GM21723 (cell line): ENCODE measurements around the gene BACH2.

ENCODE experiments used
- ATAC-seq: cut with Tn5 transposase; IDR thresholded peaks from one replicate; pipeline ENCODE4 v1.9.1; 2021; ENCODE audit warnings: mild to moderate bottlenecking, moderate library complexity; ENCODE audit not compliant: unreplicated experiment

Gene BACH2

DNA sequence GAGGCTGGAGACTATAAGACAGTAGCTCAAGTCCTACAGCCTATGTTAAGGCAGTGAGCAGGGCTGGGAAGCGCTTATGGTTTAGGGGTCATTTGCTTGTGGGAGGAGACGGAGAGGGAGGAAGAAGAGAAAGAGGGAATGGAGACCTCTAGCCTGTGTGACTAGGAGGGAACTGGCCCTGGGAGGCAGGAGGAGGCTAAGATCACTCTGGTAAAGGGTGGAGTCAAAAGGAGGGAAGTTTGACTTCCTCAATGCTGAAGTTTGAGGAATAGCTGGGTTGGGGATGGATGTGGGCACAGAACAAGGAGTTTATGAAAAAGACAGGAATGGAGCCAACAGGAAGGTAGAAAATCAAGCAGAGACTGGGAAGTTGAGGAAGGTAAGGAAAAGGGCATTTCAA lies 6.4 kb upstream of the BACH2 start:
- no peak for ATAC-seq

- ATAC-seq = no peak
Measured at GRCh38 chr6:90302320-90302719, 5.7 kb upstream of the BACH2 start.

DNA sequence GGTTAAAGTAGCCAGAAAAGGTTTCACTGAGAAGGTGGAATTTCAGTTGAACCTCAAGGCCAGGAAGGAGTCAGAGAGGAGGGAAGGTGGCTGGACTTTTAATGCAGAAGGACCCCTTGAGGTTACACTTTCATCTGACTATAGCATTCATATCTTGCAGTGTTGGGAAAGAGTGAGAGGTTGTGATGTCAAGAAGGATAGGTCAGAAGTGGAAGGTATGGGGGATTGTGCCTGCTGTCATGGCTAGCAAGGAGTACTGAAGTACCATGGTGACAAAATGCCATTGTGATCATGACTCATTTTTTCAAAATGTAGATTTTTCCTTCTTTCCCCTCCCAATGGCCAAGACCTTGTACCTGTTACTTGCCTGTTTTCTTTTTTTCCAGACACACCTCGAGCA lies 5.2 kb upstream of the BACH2 start:
- no peak for ATAC-seq

DNA sequence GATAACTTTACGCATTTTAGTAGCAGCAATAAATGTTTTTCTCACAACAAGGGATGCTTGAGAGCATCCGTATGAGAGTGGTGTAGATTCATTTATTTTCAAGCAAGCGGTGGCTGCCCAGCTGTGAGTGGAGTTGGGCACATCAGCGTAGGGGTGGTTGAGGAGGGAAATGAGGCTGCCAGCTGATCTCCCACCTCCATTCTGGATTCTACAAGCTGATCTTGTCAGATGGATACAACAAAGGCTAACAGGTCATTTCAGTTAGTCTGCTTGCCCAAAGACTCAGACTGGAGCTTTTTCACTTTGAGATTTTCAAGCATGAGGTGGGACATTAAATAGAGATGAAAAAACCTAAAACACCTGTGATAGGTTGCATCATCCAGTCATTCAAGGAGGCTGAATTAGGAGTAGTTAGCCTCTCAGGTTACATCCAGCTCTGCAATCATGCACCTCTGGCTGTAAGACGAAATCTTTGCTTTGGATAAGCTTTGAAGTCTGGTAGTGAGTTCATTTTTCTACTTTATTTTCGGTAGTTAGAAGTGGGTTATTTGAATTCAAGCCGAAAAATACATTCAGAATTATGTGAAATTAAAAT lies 1.9 kb upstream of the BACH2 start:
- ATAC-seq = no peak

DNA sequence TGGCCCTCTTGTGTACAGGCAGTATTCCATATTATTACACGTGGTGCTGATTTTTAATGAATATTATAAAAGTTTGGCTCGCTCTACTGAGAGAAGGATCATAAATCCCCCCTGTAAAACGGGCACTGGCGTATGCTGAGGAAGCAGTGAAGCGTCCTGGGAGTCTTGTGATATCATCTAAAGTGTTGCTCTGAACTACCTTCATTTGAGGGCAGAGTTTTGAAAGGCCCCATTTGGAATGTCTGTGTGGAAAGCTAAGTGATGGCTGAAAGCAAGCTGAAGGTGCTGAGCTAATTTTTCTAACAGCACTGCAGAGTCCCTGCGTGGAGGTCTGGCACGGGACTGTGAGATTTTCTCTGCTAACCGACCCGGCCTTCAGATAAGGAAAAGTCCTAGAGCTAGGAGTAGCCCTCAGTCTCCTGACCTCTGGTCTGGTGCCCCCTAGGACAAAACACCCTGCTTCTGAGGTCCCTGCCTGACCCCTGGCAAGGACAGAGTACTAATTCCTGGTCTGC lies 1.3 kb upstream of the BACH2 start:
- no peak for ATAC-seq

GRCh38 chr6:90297115-90297866 lies 648 bp upstream of the BACH2 start:
- no peak for ATAC-seq

- peak; percentile 47 for ATAC-seq
Measured at GRCh38 chr6:90295854-90296340, 746 bp downstream of the BACH2 start.

DNA sequence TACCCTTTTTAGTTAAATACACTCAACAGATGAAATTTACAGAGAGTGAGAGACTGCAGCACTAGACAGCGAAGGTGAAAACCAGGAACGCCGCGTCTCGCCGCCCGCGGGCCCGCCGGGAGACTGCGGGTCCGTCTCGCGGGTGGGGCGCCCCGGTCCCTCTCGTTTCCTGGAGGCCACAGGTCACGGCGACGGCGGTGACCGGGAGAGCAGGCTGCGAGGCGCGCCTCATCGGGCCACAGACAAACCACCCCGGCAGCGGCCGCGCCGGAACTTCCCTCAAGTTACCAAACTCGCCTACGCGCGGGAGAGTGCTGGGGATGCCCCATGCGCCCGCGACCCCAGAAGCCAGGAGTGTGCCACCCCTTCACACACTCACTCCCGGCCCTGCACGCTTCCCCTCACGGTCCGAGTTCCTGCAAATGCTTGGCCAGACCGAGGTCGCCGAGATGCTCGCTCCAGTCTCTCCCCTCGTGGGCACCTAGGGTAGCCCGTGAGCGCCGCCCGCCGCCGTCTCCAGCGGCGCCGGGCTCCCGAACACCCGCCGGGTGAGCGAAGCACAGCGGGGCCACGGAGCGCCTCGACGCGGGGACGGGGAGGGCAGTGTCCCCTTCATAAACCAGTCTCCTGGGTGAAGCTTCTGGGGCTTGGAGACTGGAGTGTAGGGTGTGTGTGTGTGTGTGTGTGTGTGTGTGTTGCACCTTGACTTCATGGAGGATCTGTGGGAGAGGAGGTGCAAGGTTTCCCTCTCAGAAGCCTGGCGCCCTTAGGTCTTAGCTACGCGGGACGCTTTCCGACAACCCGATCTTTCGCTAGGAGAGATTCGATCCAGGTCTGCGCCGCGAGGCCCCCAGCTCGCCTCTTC lies 1.4 kb downstream of the BACH2 start:
- ATAC-seq = peak; percentile 31

DNA sequence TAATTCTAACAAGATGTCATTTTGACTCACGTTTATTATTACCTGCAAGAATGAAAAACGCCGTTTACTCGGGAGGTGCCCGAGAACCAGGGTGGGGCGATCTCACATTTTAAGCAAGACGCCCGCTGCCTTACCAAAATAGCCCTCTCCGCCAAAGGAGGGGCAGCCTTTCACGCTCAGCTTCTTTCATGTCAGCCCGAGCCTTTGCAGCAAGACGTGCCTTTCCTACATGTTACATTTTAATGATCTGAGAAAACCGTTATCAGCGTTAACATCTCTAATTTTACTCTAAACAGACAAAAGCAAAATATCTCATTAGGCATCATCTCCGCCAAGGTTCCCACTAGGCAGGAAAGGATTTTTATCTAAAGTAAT lies 2.0 kb downstream of the BACH2 start:
- ATAC-seq = no peak

- no peak for ATAC-seq
Measured at GRCh38 chr6:90294008-90294511, 2.6 kb downstream of the BACH2 start.

DNA sequence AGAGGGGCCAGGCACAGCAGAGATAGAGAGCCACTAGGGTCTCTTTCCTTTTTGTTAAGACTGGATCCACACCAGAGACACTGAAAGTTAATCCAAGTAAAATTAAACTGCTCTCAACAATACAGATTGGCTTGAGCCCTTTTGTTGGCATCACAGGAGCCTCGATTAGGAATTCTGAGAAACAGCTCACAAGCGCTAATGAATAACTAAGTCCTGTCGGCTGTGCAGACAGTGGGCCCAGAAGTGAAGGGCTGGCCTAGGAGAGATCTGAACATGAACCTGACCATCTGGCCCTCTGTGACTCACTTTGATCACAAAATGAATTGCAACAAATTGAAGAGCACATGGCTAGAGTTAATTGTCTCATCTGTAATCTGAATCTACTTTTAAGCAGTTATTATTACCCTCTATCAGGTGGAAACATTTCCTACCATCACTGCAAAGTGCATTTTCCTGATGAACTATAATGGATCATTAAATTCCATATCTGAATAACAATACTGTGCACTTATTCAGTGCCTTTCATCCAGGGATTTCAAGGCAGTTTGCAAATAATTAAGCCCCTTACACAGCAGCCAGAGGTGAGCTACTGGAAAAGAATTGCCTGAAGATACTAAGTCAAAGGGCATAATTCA lies 3.2 kb downstream of the BACH2 start:
- no peak for ATAC-seq

DNA sequence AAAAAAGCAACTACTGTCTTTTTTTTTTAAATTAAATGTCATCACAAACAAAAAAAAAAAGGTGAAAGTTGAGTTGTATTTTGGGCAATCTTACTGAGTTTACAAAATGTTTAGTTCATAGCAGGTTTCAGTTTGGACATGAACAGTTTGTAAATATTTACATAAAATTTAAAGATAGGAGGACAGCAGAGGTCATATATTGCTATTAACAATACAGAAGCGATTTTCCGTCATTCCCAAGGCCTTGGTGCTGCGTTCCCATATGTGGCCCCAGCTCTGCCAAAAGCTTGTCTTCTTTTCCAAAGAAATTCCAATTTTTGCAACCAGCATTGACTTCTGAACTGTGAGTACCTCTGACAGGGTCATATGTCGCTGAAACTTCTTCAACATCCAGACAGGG lies 5.1 kb downstream of the BACH2 start:
- no peak for ATAC-seq

- ATAC-seq = no peak
Measured at GRCh38 chr6:90290811-90291420, 5.7 kb downstream of the BACH2 start.

DNA sequence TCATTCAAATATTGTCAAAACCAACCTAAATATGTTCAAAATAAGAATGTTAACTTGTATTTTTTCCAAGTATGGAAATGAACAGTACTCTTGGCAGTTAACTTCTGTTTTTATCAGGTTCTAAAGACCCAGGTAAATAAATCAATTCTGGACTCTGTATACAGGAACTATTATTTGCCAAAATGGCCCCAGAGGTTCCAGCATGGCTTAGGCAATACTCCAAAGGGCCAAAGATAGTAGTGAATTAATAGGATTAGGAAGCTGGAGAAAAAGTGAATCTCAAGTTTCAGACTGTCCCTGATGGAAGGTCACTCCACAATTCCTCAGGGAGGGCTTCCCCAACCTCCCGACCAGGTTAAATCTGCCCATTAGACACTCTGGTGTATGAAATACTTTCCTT lies 6.7 kb downstream of the BACH2 start:
- ATAC-seq = no peak

DNA sequence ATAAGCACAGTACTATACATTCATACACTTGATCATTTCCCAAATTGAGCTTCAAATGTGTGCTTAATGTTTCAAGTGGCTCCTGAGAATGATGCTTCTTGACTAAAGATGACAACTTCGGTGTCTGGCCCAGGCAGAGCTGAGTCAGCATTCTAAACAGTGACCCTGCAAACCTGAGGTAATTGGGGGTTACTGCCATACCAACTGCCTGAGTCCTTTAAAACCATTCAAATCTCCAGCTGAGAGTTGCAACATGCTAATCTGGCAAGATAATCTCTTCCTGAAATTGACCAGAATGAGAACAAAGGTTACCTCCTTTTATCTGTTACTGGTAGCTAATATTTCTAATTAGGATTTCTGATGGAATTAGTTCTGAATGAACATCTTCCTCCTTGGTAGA lies 8.2 kb downstream of the BACH2 start:
- no peak for ATAC-seq

- no peak for ATAC-seq
Measured at GRCh38 chr6:90286884-90287488, 9.7 kb downstream of the BACH2 start.

- peak; percentile 56 for ATAC-seq
Measured at GRCh38 chr6:90285611-90286381, 10.8 kb downstream of the BACH2 start.

DNA sequence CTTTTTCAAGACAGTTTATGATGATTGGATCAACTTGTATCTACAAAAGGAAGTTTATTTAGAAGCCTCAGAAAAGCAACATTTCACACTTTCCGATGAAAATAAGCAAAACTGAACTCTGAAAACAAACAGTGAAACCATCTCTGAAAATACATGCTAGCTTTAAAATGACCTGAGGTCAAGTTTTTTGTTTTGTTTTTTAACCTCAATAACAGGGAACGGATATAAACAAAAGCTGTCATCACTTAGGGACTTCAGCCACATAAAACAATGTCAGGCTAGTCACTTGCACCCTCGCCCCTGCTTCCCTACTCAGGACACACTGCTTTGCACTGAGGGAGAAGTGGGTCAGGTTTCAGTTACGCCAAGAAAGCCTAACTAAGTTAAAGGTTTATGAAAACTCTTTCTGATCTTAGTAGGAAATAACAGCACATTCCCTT lies 11.6 kb downstream of the BACH2 start:
- ATAC-seq = peak; percentile 53
